K562 (cell line): ENCODE results near the gene MAP4. TPM values are rescaled to one million over a fixed set of nuclear protein-coding genes. Genes with fewer than 3 reads are reported as not detected.

Experiments
- ATAC-seq: fragments of 200-7000 bp; cut with Tn5 transposase; 3 replicates; pipeline ENCODE4 v1.9.1; 2020; ENCODE audit warnings: moderate library complexity
- BruUV-seq: library from RNA; stranded (reverse); fragments of 400-500 nt; replicated peaks from 2 replicates; lab custom pipeline; 2021; lab: Mats Ljungman, UMichigan
- CTCF ChIA-PET: fragments of 300-600 bp; formaldehyde crosslinking; extraction: SDS; loops from one replicate; lab custom pipeline; 2021; ENCODE audit warnings: low intra/inter-chr PET ratio; lab: Yijun Ruan, JAX
- POLR2A ChIA-PET: fragments of 300-600, 350-650 bp; sonication (Branson Sonifier 250); formaldehyde crosslinking; extraction: SDS; loops from one replicate; lab custom pipeline; 2021; ENCODE audit warnings: antibody characterized with exemption, inconsistent platforms; lab: Yijun Ruan, JAX
- DNase-seq, 4 experiments: peaks; one replicate each; pipeline versions ENCODE4 v3.0.0 to v3.0.0-alpha.2; 2011 to 2018; ENCODE audit warnings: low spot score in 3 of 4, mixed read lengths in 3 of 4; ENCODE audit errors: extremely low read depth in 1 of 4
- FAIRE-seq: peaks from 2 replicates; lab custom pipeline; 2011; peaks lifted over from hg19 to GRCh38; lab: Jason Lieb, UNC
- H2AFZ ChIP-seq: 2 replicates; pipeline ENCODE4 v1.6.0; 2011; ENCODE audit warnings: low read depth, low read length, control low read depth, inconsistent platforms
- H3K27ac ChIP-seq: fragments of 200-600 bp; 3 replicates; pipeline ENCODE4 v1.8.0; 2011; ENCODE audit warnings: low read depth, mild to moderate bottlenecking, control low read depth, inconsistent platforms, low read length, moderate library complexity, mixed read lengths; ENCODE audit errors: extremely low read depth
- H3K27me3 ChIP-seq, 2 experiments: fragments of 300-600 bp in 1 of 2; 2 replicates in 1 of 2; 3 replicates in 1 of 2; pipeline versions ENCODE4 v1.6.0 to v1.8.0; 2011; ENCODE audit warnings: inconsistent platforms in 2 of 2, low read length in 2 of 2, mild to moderate bottlenecking in 1 of 2, mixed read lengths in 1 of 2, moderate library complexity in 1 of 2; ENCODE audit not compliant: control insufficient read depth in 2 of 2, insufficient read depth in 2 of 2
- H3K36me3 ChIP-seq: fragments of 300-600 bp; 3 replicates; pipeline ENCODE4 v1.8.0; 2011; ENCODE audit warnings: mild to moderate bottlenecking, low read length, inconsistent platforms; ENCODE audit not compliant: control insufficient read depth, insufficient read depth
- H3K4me1 ChIP-seq, 2 experiments: fragments of 200-600 bp in 1 of 2; replicated peaks in 1 of 2; 2 replicates in 1 of 2; 3 replicates in 1 of 2; pipeline versions ENCODE4 v1.5.1 to v1.8.0; 2011; ENCODE audit warnings: inconsistent platforms in 2 of 2, low read length in 2 of 2, mild to moderate bottlenecking in 1 of 2, mixed read lengths in 1 of 2, moderate library complexity in 1 of 2; ENCODE audit not compliant: control insufficient read depth in 2 of 2, insufficient read depth in 2 of 2
- H3K4me2 ChIP-seq: 2 replicates; pipeline ENCODE4 v1.6.1; 2011; ENCODE audit warnings: low read length, control low read depth, inconsistent platforms, mixed read lengths; ENCODE audit not compliant: insufficient read depth
- H3K4me3 ChIP-seq: fragments of 200-600 bp; sonication (generic), shearing (Covaris generic); 2 replicates; pipeline ENCODE4 v1.5.1; 2016; ENCODE audit warnings: control low read depth, inconsistent platforms
- H3K79me2 ChIP-seq: fragments of 200-600 bp; 3 replicates; pipeline ENCODE4 v1.8.0; 2011; ENCODE audit warnings: low read length, inconsistent platforms; ENCODE audit not compliant: control insufficient read depth, insufficient read depth
- H3K9ac ChIP-seq, 2 experiments: 2 replicates each; pipeline versions ENCODE4 v1.6.0 to v1.6.1; 2011; ENCODE audit warnings: low read depth in 2 of 2, low read length in 2 of 2, control low read depth in 1 of 2, inconsistent platforms in 1 of 2, mild to moderate bottlenecking in 1 of 2, mixed read lengths in 1 of 2; ENCODE audit not compliant: insufficient read depth in 1 of 2
- H3K9me1 ChIP-seq: one replicate; pipeline ENCODE4 v1.6.0; 2011; ENCODE audit warnings: inconsistent platforms, mild to moderate bottlenecking, low read length, moderate library complexity; ENCODE audit not compliant: control insufficient read depth, insufficient read depth
- H3K9me3 ChIP-seq: replicated peaks from 2 replicates; pipeline ENCODE4 v1.5.1; 2011; ENCODE audit warnings: low read depth, low read length, inconsistent platforms; ENCODE audit not compliant: control insufficient read depth, insufficient read depth
- H4K20me1 ChIP-seq: replicated peaks from 2 replicates; pipeline ENCODE4 v1.6.1; 2011; ENCODE audit warnings: low read length, inconsistent platforms, mixed read lengths; ENCODE audit not compliant: control insufficient read depth, insufficient read depth
- C11orf30 ChIP-seq: fragments of 450-650 bp; IDR thresholded peaks from 2 replicates; pipeline ENCODE4 v1.6.1; 2016; ENCODE audit warnings: low read depth, mild to moderate bottlenecking
- EHMT2 ChIP-seq: fragments of 450-650 bp; IDR thresholded peaks from 2 replicates; pipeline ENCODE4 v1.6.1; 2018; ENCODE audit warnings: antibody characterized with exemption
- MCM3 ChIP-seq: fragments of 450-650 bp; IDR thresholded peaks from 2 replicates; pipeline ENCODE4 v1.6.1; 2016
- MIER1 ChIP-seq: fragments of 450-650 bp; IDR thresholded peaks from 2 replicates; pipeline ENCODE4 v1.6.1; 2016; ENCODE audit warnings: antibody characterized with exemption, mild to moderate bottlenecking, low read depth
- MTA2 ChIP-seq: fragments of 450-650 bp; IDR thresholded peaks from 2 replicates; pipeline ENCODE4 v1.6.1; 2016; ENCODE audit warnings: low read depth
- NR2C1 ChIP-seq, 2 experiments: fragments of 450-650 bp; IDR thresholded peaks; 2 replicates each; pipeline ENCODE4 v1.6.1; 2017; ENCODE audit warnings: mild to moderate bottlenecking in 2 of 2, antibody characterized with exemption in 1 of 2, inconsistent platforms in 1 of 2, missing compliant biosample characterization in 1 of 2, missing genetic modification characterization in 1 of 2
- RUNX1 ChIP-seq: sonication (generic); IDR thresholded peaks from 2 replicates; pipeline ENCODE4 v1.6.1; 2016; ENCODE audit warnings: antibody characterized with exemption, low read depth
- SAFB2 ChIP-seq: fragments of 200-400 bp; formaldehyde crosslinking; IDR thresholded peaks from 2 replicates; pipeline ENCODE4 v1.6.1; 2018; ENCODE audit warnings: borderline replicate concordance, low read length, low read depth, moderate library complexity; ENCODE audit not compliant: severe bottlenecking
- SOX6 ChIP-seq: fragments of 450-650 bp; IDR thresholded peaks from 2 replicates; pipeline ENCODE4 v1.6.1; 2014; ENCODE audit warnings: mild to moderate bottlenecking
- SRSF9 ChIP-seq: fragments of 200-400 bp; formaldehyde crosslinking; IDR thresholded peaks from 2 replicates; pipeline ENCODE4 v1.6.1; 2017; ENCODE audit warnings: low read depth, low read length, borderline replicate concordance
- ZFP1 ChIP-seq: fragments of 450-650 bp; formaldehyde crosslinking; IDR thresholded peaks from 2 replicates; pipeline ENCODE4 v1.4.0; 2020; ENCODE audit warnings: mild to moderate bottlenecking, mixed read lengths
- WGBS: fragments of 100-300 bp; shearing (Covaris generic); methylation state at CpG from one replicate; pipeline ENCODE4 v1.1.6; 2016; ENCODE audit warnings: low coverage, mixed read lengths; ENCODE audit not compliant: insufficient coverage; ENCODE audit errors: missing lambda C conversion rate; 5-methylcytosine and 5-hydroxymethylcytosine counted together
- in situ Hi-C: fragments of 300-500 bp; cut with MboI; formaldehyde crosslinking; loops from 4 replicates; pipeline ENCODE4 v1.15.0; 2018; ENCODE audit warnings: inconsistent platforms, mixed read lengths
- intact Hi-C: fragments of 100-400 bp; cut with micrococcal nuclease; formaldehyde crosslinking; loops from 2 replicates; pipeline ENCODE4 v1.14.2; 2022
- polyA plus RNA-seq, 8 experiments: library from polyadenylated mRNA; depleted of rRNA in 4 of 8; stranded (reverse) in 5 of 8; unstranded in 3 of 8; fragments of >200 nt; fragmentation: Nextera tagmentation in 2 of 8; fragmentation: Illumina TruSeq in 1 of 8; extraction: Ambion mirVana in 2 of 8; extraction: Trizol in 1 of 8; gene quantifications; 2 replicates each; pipeline versions ENCODE4 v1.2.1 to v1.2.3, GENCODE V29; 2011 to 2014; ENCODE audit warnings: inconsistent platforms in 1 of 8, missing spikeins in 1 of 8
- total RNA-seq, 7 experiments: library from RNA; depleted of rRNA in 6 of 7; stranded (reverse); fragments of >200 nt in 6 of 7; fragmentation: Illumina TruSeq in 2 of 7; extraction: Trizol in 2 of 7; gene quantifications; 2 replicates each; pipeline versions ENCODE4 v1.2.1 to v1.2.3, GENCODE V29; 2011 to 2021; ENCODE audit warnings: low replicate concordance in 1 of 7
- TF ChIP-seq, protein P1 (sequence below): fragments of 450-650 bp; IDR thresholded peaks from 2 replicates; pipeline ENCODE4 v1.6.1; 2016; ENCODE audit warnings: missing biosample characterization, missing genetic modification characterization
- TF ChIP-seq, protein P2 (sequence below): sonication (generic); formaldehyde crosslinking; IDR thresholded peaks from 2 replicates; pipeline ENCODE4 v1.8.1; 2023; ENCODE audit warnings: mild to moderate bottlenecking, missing genetic modification reagents, moderate library complexity
- TF ChIP-seq, protein P3 (sequence below): fragments of 450-650 bp; formaldehyde crosslinking; IDR thresholded peaks from 2 replicates; pipeline ENCODE4 v1.4.0; 2020; ENCODE audit warnings: mild to moderate bottlenecking, moderate library complexity
- TF ChIP-seq, protein P4 (sequence below): fragments of 450-650 bp; IDR thresholded peaks from 2 replicates; pipeline ENCODE4 v1.6.1; 2017; ENCODE audit warnings: antibody characterized with exemption
- TF ChIP-seq, protein P5 (sequence below): fragments of 250-450 bp; sonication (Bioruptor Pico); IDR thresholded peaks from 2 replicates; pipeline ENCODE4 v1.9.0; 2021; ENCODE audit warnings: mild to moderate bottlenecking, inconsistent platforms

Gene MAP4
- total and polyA plus RNA-seq, 9 of the 15 experiments (the other 6 are each of a cell fraction or from before 2014, with no cell fraction given): 13.3 to 141 (median 36.8) TPM

GRCh38 chr3:47882338-47882737, 133.9 kb downstream of the MAP4 start:
- H3K4me2 ChIP-seq: no peak overlapping the region
- no TSS peak for BruUV-seq
- TF ChIP-seq, protein P1, sequence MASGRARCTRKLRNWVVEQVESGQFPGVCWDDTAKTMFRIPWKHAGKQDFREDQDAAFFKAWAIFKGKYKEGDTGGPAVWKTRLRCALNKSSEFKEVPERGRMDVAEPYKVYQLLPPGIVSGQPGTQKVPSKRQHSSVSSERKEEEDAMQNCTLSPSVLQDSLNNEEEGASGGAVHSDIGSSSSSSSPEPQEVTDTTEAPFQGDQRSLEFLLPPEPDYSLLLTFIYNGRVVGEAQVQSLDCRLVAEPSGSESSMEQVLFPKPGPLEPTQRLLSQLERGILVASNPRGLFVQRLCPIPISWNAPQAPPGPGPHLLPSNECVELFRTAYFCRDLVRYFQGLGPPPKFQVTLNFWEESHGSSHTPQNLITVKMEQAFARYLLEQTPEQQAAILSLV: no peak
- TF ChIP-seq SAFB2 (no peak), RUNX1 (no peak), ZFP1 (CRISPR knock-in tag) (no peak), SRSF9 (no peak), MIER1 (no peak), MCM3 (no peak), SOX6 (no peak), EHMT2 (no peak), NR2C1 (IDR thresholded peaks at IDR 0.05) (no peak), NR2C1 (tag; IDR thresholded peaks at IDR 0.05) (no peak), C11orf30 (no peak), MTA2 (no peak)
- TF ChIP-seq, protein P2, sequence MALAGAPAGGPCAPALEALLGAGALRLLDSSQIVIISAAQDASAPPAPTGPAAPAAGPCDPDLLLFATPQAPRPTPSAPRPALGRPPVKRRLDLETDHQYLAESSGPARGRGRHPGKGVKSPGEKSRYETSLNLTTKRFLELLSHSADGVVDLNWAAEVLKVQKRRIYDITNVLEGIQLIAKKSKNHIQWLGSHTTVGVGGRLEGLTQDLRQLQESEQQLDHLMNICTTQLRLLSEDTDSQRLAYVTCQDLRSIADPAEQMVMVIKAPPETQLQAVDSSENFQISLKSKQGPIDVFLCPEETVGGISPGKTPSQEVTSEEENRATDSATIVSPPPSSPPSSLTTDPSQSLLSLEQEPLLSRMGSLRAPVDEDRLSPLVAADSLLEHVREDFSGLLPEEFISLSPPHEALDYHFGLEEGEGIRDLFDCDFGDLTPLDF: no peak
- TF ChIP-seq, protein P3, sequence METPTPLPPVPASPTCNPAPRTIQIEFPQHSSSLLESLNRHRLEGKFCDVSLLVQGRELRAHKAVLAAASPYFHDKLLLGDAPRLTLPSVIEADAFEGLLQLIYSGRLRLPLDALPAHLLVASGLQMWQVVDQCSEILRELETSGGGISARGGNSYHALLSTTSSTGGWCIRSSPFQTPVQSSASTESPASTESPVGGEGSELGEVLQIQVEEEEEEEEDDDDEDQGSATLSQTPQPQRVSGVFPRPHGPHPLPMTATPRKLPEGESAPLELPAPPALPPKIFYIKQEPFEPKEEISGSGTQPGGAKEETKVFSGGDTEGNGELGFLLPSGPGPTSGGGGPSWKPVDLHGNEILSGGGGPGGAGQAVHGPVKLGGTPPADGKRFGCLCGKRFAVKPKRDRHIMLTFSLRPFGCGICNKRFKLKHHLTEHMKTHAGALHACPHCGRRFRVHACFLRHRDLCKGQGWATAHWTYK (CRISPR knock-in tag): no peak
- TF ChIP-seq, protein P4, sequence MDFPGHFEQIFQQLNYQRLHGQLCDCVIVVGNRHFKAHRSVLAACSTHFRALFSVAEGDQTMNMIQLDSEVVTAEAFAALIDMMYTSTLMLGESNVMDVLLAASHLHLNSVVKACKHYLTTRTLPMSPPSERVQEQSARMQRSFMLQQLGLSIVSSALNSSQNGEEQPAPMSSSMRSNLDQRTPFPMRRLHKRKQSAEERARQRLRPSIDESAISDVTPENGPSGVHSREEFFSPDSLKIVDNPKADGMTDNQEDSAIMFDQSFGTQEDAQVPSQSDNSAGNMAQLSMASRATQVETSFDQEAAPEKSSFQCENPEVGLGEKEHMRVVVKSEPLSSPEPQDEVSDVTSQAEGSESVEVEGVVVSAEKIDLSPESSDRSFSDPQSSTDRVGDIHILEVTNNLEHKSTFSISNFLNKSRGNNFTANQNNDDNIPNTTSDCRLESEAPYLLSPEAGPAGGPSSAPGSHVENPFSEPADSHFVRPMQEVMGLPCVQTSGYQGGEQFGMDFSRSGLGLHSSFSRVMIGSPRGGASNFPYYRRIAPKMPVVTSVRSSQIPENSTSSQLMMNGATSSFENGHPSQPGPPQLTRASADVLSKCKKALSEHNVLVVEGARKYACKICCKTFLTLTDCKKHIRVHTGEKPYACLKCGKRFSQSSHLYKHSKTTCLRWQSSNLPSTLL: no peak
- TF ChIP-seq, protein P5, sequence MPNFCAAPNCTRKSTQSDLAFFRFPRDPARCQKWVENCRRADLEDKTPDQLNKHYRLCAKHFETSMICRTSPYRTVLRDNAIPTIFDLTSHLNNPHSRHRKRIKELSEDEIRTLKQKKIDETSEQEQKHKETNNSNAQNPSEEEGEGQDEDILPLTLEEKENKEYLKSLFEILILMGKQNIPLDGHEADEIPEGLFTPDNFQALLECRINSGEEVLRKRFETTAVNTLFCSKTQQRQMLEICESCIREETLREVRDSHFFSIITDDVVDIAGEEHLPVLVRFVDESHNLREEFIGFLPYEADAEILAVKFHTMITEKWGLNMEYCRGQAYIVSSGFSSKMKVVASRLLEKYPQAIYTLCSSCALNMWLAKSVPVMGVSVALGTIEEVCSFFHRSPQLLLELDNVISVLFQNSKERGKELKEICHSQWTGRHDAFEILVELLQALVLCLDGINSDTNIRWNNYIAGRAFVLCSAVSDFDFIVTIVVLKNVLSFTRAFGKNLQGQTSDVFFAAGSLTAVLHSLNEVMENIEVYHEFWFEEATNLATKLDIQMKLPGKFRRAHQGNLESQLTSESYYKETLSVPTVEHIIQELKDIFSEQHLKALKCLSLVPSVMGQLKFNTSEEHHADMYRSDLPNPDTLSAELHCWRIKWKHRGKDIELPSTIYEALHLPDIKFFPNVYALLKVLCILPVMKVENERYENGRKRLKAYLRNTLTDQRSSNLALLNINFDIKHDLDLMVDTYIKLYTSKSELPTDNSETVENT (CRISPR knock-in tag): no peak

More at GRCh38 chr3:47882338-47882737, 133.9 kb downstream of the MAP4 start:
- H3K4me1 ChIP-seq: no peaks in the 10 kb centered on the region; a peak in 2 of 5 replicates
- H3K27me3 ChIP-seq: no peaks in the 10 kb centered on the region
- peak; percentile 45; the same call in 1 of the 3 replicates for ATAC-seq
- no peaks in the 10 kb centered on the region for H3K9me1 ChIP-seq
- no peaks in the 10 kb centered on the region for H4K20me1 ChIP-seq
- ChIA-PET POLR2A (interaction anchor here (0.6 to 2.9 kb wide), 2 partner anchors 10 to 50 kb away, joined by 3 to 10 read pairs; no protein-coding TSS in a partner anchor), CTCF (interaction anchor here (0.6 kb wide), 1 partner anchor 37 kb away, joined by 3 read pairs; no protein-coding TSS in a partner anchor)
- H2AFZ ChIP-seq: no peak overlapping the region
- no peak for DNase-seq
- H3K36me3 ChIP-seq: peaks cover 18% of the 10 kb centered on the region; the same call in 2 of the 3 replicates
- FAIRE-seq: no peak
- intact Hi-C loops: no loop called here
- no peaks in the 10 kb centered on the region for H3K79me2 ChIP-seq
- 84% methylated on average over 2 of the region's 2 CpGs for WGBS
- no peak overlapping the region for H3K27ac ChIP-seq
- in situ Hi-C loops: no loop called here
- H3K4me3 ChIP-seq: no peak overlapping the region
- H3K9me3 ChIP-seq: no peaks in the 10 kb centered on the region
- no peak overlapping the region for H3K9ac ChIP-seq
